MM.1S (cell line): ENCODE measurements around the gene PKD2L2.

Experiments
- CTCF ChIP-seq: fragments of 300-600 bp; sonication (generic); IDR thresholded peaks from 2 replicates; pipeline ENCODE4 v1.5.1; 2016; ENCODE audit warnings: antibody characterized with exemption, low read length, mixed read lengths
- EZH2 ChIP-seq: fragments of 300-600 bp; sonication (generic); optimal IDR thresholded peaks from 2 replicates; pipeline ENCODE3; 2017; ENCODE audit warnings: low read depth, mild to moderate bottlenecking, antibody characterized with exemption, low read length, mixed read lengths
- EZH2phosphoT487 ChIP-seq: fragments of 300-600 bp; sonication (generic); IDR thresholded peaks from 2 replicates; pipeline ENCODE4 v1.6.1; 2018; ENCODE audit warnings: antibody characterized with exemption, low read length

GRCh38 chr5:137890845-137891244 lies 1.6 kb downstream of the PKD2L2 start:
- no peak for TF ChIP-seq CTCF
- no peak for TF ChIP-seq EZH2
- no peak for TF ChIP-seq EZH2phosphoT487
